NCI-H2107 (cell line): ENCODE results near the gene IGF1R.
"Not testable (repeated sequence)": the region's sequence is repeated elsewhere in the genome, so short reads cannot be mapped to it uniquely, and the experiment has no call there.

Experiments used
- DNase-seq: peaks from one replicate; lab custom pipeline; 2025; lab: John Stamatoyannopoulos, UW

Gene IGF1R

DNA sequence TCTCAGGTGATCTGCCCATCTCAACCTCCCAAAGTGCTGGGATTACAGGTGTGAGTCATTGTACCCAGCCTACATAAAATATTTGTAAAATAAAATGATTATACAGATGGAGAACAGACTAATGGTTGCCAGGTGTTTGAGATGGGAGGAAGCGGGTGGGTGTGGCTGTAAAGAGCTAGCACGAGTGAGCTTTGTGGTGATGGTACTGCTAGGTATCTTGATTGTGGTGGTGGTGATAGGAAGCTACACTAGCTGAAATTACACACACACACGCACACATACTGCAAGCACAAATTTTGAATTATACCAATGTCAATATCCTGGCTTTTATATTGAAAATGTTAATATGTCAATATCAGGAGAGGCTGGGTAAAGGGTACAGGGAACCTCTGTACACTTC lies 353.9 kb downstream of the IGF1R start:
- no peak for DNase-seq

DNA sequence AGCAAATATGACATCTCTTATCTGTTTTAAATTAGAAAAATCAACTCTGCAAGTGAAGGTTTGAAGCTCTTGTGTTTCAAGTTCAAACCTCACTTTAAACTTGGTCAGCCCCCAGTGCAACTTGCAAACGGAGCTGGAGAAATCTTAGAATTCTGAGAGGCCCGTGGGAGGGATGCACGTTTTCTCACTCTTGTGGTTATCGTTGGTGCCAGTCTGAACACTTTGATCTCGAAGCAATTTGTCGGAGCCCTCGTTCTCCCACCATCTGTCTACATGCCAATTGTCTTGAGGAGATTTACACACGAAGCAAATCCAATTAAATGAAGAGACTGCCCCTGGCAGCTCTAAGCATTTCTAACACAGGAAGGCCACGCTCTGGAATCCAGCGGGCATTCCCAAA lies 355.0 kb downstream of the IGF1R start:
- DNase-seq = not testable (repeated sequence)

GRCh38 chr15:99004998-99005974 lies 356.9 kb downstream of the IGF1R start:
- DNase-seq = not testable (repeated sequence)

GRCh38 chr15:99006146-99006545 lies 357.8 kb downstream of the IGF1R start:
- no peak for DNase-seq

DNA sequence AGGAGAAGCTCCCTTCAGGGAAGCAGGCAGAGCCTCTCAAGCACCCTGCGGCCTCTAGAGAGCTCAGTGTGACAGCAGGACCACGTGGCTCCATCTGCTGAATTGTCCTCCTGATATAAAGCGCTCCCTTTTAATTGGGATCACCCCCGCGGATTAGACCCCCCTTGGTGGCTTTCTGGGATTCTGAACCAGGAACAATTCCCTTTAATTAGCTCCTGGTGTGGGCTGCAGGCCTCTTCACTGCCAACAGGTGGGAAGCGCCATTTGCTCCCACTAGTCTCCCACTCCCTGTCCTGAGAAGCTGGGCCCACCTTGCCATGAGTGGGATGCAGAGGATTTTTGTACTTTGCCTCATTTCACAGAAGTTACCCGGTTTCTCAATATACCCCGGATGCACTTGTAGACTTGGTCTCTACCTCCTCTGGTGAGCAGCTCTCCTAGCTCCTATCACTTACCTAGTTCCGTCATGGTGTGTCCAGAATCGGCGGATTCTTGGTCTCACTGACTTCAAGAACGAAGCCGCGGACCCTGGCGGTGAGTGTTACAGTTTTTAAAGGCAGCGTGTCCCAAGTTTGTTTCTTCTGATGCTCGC lies 358.7 kb downstream of the IGF1R start:
- no peak for DNase-seq

- DNase-seq = no peak
Observed at GRCh38 chr15:99009741-99010330, 361.5 kb downstream of the IGF1R start.

DNA sequence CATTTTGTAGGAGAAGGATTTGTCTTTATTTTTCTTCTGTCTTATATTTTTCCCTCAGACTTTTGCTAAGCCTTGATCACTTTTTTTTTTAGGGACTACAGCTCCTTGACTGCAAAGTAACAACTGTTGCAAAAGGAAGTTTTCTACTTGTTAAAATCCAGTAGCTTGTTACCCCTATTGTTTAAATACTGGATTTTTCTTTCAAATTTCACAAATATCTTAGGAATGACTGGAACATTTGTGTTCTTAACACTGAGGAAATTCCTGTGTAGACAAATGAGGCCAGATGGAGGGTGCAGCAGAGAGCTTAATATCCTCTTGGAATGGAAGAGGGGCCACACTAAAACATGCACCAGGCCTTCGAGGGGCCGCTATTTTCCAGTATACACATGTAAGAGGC lies 362.4 kb downstream of the IGF1R start:
- DNase-seq = no peak
